AG08396 (cell line): ENCODE measurements around the gene TRAK2.
A peak's percentile ranks its signal among the peaks of the same experiment; 100 is the strongest.
"Not testable (repeated sequence)": the region's sequence is repeated elsewhere in the genome, so short reads cannot be mapped to it uniquely, and the experiment has no call there.

Experiments used
- DNase-seq: peaks from one replicate; pipeline ENCODE4 v3.0.0; 2012; ENCODE audit warnings: low spot score, mixed read lengths

TRAK2 gene

GRCh38 chr2:201452058-201452921, 1.0 kb upstream of the TRAK2 start:
- no peak for DNase-seq

GRCh38 chr2:201450954-201451291, 335 bp downstream of the TRAK2 start:
- peak; percentile 40 for DNase-seq

- no peak for DNase-seq
Measured at GRCh38 chr2:201448701-201449100, 2.6 kb downstream of the TRAK2 start.

- no peak for DNase-seq
Measured at GRCh38 chr2:201448061-201448460, 3.2 kb downstream of the TRAK2 start.

GRCh38 chr2:201447086-201447485, 4.2 kb downstream of the TRAK2 start:
- no peak for DNase-seq

- DNase-seq, result no peak
Measured at GRCh38 chr2:201444746-201445465, 6.4 kb downstream of the TRAK2 start.

GRCh38 chr2:201441409-201441808, 9.8 kb downstream of the TRAK2 start:
- no peak for DNase-seq

GRCh38 chr2:201440182-201440581, 11.1 kb downstream of the TRAK2 start:
- no peak for DNase-seq

GRCh38 chr2:201439336-201439922, 11.8 kb downstream of the TRAK2 start:
- DNase-seq, result not testable (repeated sequence)

- no peak for DNase-seq
Measured at GRCh38 chr2:201436141-201436540, 15.1 kb downstream of the TRAK2 start.

GRCh38 chr2:201433394-201433995, 17.8 kb downstream of the TRAK2 start:
- DNase-seq, result no peak

- peak; percentile 33 for DNase-seq
Measured at GRCh38 chr2:201432621-201433393, 18.5 kb downstream of the TRAK2 start.

- DNase-seq, result no peak
Measured at GRCh38 chr2:201432038-201432620, 19.1 kb downstream of the TRAK2 start.

- no peak for DNase-seq
Measured at GRCh38 chr2:201430839-201431238, 20.4 kb downstream of the TRAK2 start.

- not testable (repeated sequence) for DNase-seq
Measured at GRCh38 chr2:201430322-201430721, 20.9 kb downstream of the TRAK2 start.

GRCh38 chr2:201429835-201430234, 21.4 kb downstream of the TRAK2 start:
- not testable (repeated sequence) for DNase-seq

- not testable (repeated sequence) for DNase-seq
Measured at GRCh38 chr2:201428366-201428765, 22.9 kb downstream of the TRAK2 start.

- no peak for DNase-seq
Measured at GRCh38 chr2:201425952-201426351, 25.3 kb downstream of the TRAK2 start.

- peak; percentile 41 for DNase-seq
Measured at GRCh38 chr2:201420442-201421113, 30.7 kb downstream of the TRAK2 start.

GRCh38 chr2:201419986-201420385, 31.3 kb downstream of the TRAK2 start:
- no peak for DNase-seq
